DMS114 treated with DMSO at 0.1 percent for 48 hours (cell line): Measurements from ENCODE around the gene CLN3.
"Not testable (repeated sequence)": the region's sequence is repeated elsewhere in the genome, so short reads cannot be mapped to it uniquely, and the experiment has no call there.

Source experiments
- DNase-seq: peaks from one replicate; lab custom pipeline; 2025; ENCODE audit not compliant: unreplicated experiment; lab: John Stamatoyannopoulos, UW

CLN3 gene

GRCh38 chr16:28514246-28514645, 22.4 kb upstream of the CLN3 start:
- no peak for DNase-seq

DNA sequence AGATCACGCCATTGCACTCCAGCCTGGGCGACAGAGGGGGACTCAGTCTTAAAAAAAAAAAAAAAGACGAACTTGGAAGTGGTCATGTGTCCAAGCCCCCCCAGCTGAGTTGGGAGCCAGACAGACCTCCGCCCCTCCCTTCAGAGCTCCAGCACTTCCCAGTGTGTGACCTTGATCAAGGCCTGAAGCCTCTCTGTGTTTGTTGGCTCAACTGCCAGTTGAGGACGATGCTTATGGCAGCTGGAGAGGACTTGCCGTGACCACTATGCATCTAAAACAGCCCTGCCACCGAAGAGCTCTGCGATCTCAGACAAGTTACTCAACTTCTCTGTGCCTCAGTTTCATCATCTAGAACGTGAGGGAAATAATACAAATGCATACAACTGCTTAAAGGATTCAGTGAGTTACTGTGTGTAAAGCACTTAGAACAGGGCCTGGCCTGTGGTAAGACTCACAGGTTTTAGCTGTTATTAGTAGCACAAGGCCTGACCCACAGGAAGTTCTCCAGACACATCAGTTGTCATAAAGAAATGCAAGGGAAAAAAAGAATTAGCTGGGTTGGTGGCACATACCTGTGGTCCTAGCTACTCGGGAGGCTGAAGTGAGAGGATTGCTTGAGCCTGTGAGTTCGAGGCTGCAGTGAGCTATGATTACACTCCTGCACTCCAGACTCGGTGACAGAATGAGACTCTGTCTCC, 21.8 kb upstream of the CLN3 start:
- DNase-seq: no peak

- DNase-seq: no peak
Observed at GRCh38 chr16:28511801-28512789, 20.2 kb upstream of the CLN3 start.

DNA sequence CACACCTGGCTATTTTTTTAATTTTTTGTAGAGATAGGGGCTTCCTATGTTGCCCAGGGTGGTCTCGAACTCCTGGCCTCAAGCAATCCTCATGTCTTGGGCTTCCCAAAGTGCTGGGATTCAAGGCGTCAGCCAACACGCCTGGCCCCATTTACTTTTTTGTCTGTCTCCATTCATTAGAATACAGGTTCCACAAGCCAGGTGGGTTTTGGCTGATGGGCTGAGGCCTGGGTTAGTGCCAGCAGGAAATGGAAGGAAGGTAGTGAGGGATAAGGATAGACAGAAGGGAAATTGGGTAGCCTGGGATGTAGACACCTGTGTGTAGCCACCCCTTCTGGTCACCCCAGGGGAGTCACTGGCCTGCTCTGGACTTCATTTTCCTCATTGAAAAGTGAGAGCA, 19.2 kb upstream of the CLN3 start:
- no peak for DNase-seq

DNA sequence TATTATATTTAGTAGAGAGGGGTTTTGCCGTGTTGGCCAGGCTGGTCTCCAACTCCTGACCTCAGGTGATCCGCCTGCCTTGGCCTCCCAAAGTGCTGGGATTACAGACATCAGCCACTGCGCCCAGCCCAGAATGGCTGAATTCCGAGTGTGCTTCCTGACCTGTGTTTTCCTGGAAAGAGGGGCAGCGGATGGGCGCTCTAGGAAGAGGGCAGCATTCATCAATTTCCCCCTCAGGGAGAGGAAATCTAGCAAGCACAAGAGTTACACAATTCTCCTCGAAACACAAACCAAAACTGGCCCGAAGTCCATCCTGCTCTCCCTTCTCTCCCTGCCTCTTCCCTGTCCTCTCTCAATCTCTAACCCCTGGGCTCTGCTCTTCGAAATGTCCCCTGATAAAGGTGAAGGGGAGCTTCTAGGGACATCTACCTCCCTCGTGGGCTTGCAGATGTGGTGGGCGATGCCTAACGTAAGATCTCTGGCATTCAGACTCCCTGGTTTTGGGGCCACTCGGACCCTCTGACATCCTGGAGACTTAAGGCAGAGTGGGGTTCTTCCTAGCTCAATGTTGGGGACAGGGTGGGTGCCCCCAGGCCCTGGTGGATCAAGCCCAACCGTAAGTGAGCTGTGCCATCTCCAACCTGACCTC, 13.7 kb upstream of the CLN3 start:
- DNase-seq: no peak

- no peak for DNase-seq
Observed at GRCh38 chr16:28504707-28505404, 13.0 kb upstream of the CLN3 start.

- no peak for DNase-seq
Observed at GRCh38 chr16:28503470-28504259, 11.8 kb upstream of the CLN3 start.

DNA sequence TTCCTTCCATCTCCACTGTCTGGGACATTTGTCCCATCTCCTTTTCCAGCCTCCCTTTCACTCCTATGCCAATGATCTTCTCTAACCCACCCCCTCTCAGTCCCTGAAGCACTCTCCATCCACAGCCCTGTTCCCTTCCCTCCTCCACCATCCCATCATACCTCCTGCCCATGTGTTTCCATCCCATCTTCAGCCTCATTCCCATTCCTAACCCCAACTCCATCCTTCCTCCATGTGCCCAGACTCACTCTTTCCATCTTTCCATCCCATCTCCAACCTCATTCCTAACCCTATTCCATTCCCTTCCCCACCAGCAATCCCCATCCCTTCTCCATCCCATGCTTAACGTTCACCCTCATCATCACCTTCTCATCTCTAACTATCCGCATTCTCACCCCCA, 10.4 kb upstream of the CLN3 start:
- no peak for DNase-seq

GRCh38 chr16:28501258-28502232, 9.7 kb upstream of the CLN3 start:
- DNase-seq: no peak

GRCh38 chr16:28500476-28501180, 8.8 kb upstream of the CLN3 start:
- DNase-seq: not testable (repeated sequence)

DNA sequence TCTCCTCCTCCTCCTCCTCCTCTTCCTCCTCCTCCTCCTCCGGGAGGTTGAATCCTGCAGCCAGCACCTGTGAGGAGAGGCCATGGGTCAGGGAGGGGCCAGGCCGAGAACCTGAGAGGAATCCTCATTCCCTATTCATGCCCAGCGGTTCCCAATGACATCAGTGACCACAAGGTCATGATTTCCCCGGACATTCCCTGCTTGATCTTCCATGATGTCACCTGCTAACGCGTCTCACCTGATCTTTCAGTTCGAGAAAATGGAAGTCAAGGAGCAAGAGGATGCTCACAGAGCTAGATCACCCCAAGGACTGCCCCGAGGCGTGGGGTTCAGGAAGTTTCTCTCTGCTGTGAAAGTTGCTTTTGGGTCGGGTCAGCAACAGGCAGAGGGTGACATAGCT, 8.0 kb upstream of the CLN3 start:
- DNase-seq: no peak

GRCh38 chr16:28498666-28499381, 7.0 kb upstream of the CLN3 start:
- no peak for DNase-seq

- DNase-seq: no peak
Observed at GRCh38 chr16:28497861-28498599, 6.2 kb upstream of the CLN3 start.

DNA sequence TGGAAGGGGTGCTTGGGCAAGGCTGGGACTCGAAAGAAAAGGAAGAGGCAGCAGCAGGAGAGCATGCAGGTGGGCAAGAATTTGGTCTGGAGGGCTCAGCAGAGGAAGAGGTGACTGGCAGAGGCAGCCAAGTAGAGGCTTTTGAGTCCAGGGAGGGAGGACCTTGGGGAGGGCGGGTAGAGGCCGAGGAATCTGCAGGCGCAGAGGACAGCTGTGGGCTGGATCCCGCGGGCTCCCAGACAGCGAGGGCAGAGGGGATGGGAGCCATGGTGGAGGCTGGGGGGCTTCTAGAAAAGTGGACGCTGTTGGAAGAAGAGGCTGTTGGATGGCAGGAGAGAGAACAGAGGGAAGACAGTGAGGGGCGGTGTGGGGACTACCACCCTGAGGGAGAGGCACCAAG, 5.5 kb upstream of the CLN3 start:
- DNase-seq: no peak

DNA sequence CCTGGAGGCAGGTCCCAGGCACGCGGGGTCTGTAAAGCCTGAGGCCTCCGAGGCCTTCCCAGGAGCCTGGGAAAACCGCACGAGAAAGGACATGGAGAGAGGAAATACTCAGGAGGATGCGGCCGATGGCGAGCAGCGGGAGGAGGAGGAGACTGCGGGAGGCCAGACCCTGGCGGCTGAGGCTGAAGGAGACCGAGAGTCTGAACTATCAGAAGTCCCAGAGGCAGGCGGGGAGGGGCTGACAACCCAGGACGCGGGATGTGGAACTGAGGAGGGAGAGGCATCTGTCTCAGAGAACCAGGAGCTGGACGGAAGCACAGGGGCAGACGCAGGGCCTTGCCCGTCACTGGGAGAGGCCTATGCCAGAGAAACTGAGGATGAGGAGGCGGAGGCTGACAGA, 5.0 kb upstream of the CLN3 start:
- no peak for DNase-seq

GRCh38 chr16:28495795-28496749, 4.2 kb upstream of the CLN3 start:
- no peak for DNase-seq
